ENCODE results near the gene TARS3. TPM values are rescaled to one million over a fixed set of nuclear protein-coding genes. Genes with fewer than 3 reads are reported as not detected.

The TARS3 gene
- total RNA-seq, 1 experiment from 2014 or later = 14.1 TPM

DNA sequence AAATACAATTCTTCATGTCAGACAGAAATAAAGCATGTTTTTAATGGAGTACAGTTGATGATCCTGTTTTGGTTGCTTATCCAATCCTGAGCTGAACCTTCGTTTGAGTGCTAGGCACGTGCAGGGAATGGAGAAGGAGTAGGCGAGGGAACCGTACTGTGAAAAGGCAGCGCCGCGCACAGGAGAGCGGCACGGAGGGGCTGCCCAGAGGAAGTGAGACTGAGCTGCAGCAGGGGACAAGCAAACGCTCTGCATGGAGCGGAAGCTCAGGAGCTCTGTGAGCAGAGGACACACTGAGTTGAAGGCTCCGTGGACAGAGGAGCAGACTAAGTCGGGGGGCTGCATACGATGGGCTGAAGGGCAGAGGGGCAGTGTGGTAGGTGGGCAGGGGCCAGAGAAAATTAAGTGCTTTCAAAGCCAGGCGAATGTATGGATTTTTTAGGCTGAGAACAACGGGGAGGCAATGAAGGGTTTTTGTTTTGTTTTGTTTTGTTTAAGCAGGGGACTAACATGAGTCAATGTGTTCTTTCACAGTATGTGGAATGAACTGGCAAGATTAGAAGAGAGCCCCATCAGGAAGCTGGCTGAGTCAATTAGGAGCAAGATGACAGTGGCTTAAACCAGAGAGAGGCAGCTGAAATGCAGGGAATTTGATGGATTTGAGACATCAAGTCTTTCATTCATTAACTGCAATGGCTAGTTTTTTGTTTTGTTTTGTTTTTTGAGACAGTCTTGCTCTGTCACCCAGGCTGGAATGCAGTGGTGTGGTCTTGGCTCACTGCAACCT is 48.3 kb downstream of the TARS3 start:
- Histone ChIP-seq H2BK15ac (ENCODE audit: low read depth, low read length) (no peak overlapping the region), H2BK120ac (ENCODE audit: low read depth, low read length, poor library complexity, severe bottlenecking) (no peak overlapping the region), H3K14ac (ENCODE audit: insufficient read depth, low read length) (no peak overlapping the region), H2BK5ac (ENCODE audit: insufficient read length, low read length) (no peak overlapping the region), H3K18ac (ENCODE audit: insufficient read length, low read depth, low read length) (no peak overlapping the region), H4K91ac (ENCODE audit: insufficient read length, low read depth, low read length) (no peak overlapping the region), H2AFZ (ENCODE audit: low read length) (no peak overlapping the region), H3K4me1 (ENCODE audit: insufficient read depth, low read length) (no peaks in the 10 kb centered on the region), H4K20me1 (ENCODE audit: control insufficient read depth, insufficient read depth, insufficient read length) (no peaks in the 10 kb centered on the region), H3K23ac (ENCODE audit: insufficient read length, low read depth, low read length) (no peak overlapping the region), H3K9me3 (ENCODE audit: control insufficient read depth, low read depth, low read length) (no peaks in the 10 kb centered on the region), H3K27ac (ENCODE audit: insufficient read length, low read depth, low read length) (no peak overlapping the region), H3K23me2 (ENCODE audit: insufficient read length, low read depth, low read length, poor library complexity, severe bottlenecking) (no peaks in the 10 kb centered on the region), H3K4me2 (ENCODE audit: insufficient read depth, insufficient read length, low read length) (no peak overlapping the region), H3T11ph (ENCODE audit: low read length) (no peak overlapping the region), H3K79me2 (ENCODE audit: insufficient read depth, low read length) (no peaks in the 10 kb centered on the region), H3K56ac (ENCODE audit: insufficient read length, low read depth, low read length) (no peak overlapping the region), H2BK12ac (ENCODE audit: insufficient read length, low read depth, low read length) (no peak overlapping the region), H4K5ac (ENCODE audit: insufficient read length, low read depth, low read length) (no peak overlapping the region), H3K79me1 (ENCODE audit: insufficient read depth, low read depth, low read length, poor library complexity, severe bottlenecking) (no peaks in the 10 kb centered on the region), H3K27me3 (ENCODE audit: insufficient read depth, low read length) (no peaks in the 10 kb centered on the region), H2AK5ac (ENCODE audit: insufficient read length, low read length) (no peak overlapping the region), H3K4ac (ENCODE audit: low read depth, low read length) (no peak overlapping the region), H4K8ac (replicated peaks; ENCODE audit: insufficient read length, low read depth, low read length) (no peak overlapping the region), H2BK20ac (ENCODE audit: low read depth, low read length, poor library complexity, severe bottlenecking) (no peak overlapping the region), H3K9ac (ENCODE audit: extremely low read depth, insufficient read length, low read length) (no peak overlapping the region)
- H3K4me3 Mint-ChIP-seq = no peak overlapping the region; a peak in 1 of 5 replicates
- no peaks in the 10 kb centered on the region for H3K27me3 Mint-ChIP-seq (ENCODE audit: low read depth)
- H3K4me1 Mint-ChIP-seq = peaks cover 6 to 7% of the 10 kb centered on the region in 2 experiments
- peaks cover 0 to 29% (median 0%) of the 10 kb centered on the region in 3 experiments; a peak in 4 of 7 replicates for H3K36me3 Mint-ChIP-seq (ENCODE audit: insufficient read depth in 1 of 3, low read depth in 3 of 3)
- H3K27ac Mint-ChIP-seq = peak overlapping the region in 1 of 3 experiments; percentile 76; a peak in 4 of 7 replicates
- DNase-seq = peak; percentile 47
- TF ChIP-seq, protein P1, sequence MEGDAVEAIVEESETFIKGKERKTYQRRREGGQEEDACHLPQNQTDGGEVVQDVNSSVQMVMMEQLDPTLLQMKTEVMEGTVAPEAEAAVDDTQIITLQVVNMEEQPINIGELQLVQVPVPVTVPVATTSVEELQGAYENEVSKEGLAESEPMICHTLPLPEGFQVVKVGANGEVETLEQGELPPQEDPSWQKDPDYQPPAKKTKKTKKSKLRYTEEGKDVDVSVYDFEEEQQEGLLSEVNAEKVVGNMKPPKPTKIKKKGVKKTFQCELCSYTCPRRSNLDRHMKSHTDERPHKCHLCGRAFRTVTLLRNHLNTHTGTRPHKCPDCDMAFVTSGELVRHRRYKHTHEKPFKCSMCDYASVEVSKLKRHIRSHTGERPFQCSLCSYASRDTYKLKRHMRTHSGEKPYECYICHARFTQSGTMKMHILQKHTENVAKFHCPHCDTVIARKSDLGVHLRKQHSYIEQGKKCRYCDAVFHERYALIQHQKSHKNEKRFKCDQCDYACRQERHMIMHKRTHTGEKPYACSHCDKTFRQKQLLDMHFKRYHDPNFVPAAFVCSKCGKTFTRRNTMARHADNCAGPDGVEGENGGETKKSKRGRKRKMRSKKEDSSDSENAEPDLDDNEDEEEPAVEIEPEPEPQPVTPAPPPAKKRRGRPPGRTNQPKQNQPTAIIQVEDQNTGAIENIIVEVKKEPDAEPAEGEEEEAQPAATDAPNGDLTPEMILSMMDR (conservative IDR thresholded peaks at IDR 0.05) = no peak
- H3K9me3 Mint-ChIP-seq = no peaks in the 10 kb centered on the region
- no CpG with 5 or more reads among the region's 16 CpGs for WGBS (ENCODE audit: extremely low coverage, insufficient read length, low lambda C conversion rate)
